ENCODE results near the gene DNMT3B. TPM values are rescaled to one million over a fixed set of nuclear protein-coding genes. Genes with fewer than 3 reads are reported as not detected.

DNMT3B gene
- total RNA-seq, 1 donor from 2014 or later = 0.75 TPM

DNA sequence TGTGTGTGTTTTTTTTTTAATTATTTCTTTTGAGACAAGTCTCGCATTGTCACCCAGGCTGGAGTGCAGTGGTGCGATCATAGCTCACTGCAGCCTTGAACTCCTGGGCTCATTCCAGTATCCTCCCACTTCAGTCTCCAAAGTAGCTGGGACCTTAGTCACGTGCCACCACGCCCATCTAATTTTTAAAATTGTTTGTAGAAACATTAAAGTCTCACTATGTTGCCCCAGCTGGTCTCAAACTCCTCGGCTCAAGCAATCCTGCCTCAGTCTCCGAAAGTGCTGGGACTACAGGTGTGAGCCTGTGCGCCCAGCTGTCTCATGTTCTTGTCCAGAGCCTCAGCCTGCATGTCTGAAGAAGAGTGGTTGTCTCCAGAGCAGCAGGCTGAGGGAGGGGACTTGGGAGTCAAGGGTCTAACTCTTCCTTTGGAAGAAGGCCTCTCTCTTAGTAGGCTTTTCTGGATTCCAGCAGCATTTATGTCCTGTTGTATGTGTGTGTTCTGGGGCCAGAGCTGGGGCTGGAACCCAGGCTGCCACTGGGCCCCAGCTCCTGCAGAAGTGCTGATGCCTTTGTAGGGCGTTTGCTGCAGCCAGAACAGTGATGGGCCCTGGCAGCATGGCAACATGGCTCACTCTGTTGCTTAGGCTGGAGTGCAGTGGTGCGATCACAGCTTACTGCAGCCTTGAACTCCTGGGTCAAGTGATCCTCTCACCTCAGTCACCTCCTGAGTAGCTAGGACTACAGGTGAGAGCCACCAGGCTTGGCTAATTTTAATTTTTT is 5.4 kb downstream of the DNMT3B start:
- no peak overlapping the region for H3K27ac ChIP-seq
- no peaks in the 10 kb centered on the region for H3K27me3 ChIP-seq
- TF ChIP-seq, protein P1, sequence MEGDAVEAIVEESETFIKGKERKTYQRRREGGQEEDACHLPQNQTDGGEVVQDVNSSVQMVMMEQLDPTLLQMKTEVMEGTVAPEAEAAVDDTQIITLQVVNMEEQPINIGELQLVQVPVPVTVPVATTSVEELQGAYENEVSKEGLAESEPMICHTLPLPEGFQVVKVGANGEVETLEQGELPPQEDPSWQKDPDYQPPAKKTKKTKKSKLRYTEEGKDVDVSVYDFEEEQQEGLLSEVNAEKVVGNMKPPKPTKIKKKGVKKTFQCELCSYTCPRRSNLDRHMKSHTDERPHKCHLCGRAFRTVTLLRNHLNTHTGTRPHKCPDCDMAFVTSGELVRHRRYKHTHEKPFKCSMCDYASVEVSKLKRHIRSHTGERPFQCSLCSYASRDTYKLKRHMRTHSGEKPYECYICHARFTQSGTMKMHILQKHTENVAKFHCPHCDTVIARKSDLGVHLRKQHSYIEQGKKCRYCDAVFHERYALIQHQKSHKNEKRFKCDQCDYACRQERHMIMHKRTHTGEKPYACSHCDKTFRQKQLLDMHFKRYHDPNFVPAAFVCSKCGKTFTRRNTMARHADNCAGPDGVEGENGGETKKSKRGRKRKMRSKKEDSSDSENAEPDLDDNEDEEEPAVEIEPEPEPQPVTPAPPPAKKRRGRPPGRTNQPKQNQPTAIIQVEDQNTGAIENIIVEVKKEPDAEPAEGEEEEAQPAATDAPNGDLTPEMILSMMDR (IDR thresholded peaks at IDR 0.05) = no peak
- H3K9me3 ChIP-seq = no peaks in the 10 kb centered on the region
- DNase-seq (ENCODE audit: low spot score in 2 of 2) = no peak
- no peaks in the 10 kb centered on the region for H3K36me3 ChIP-seq
- intact Hi-C loops (cut with DNase I) = no loop called here
- H3K4me3 ChIP-seq = no peak overlapping the region
- H3K4me1 ChIP-seq = peaks cover 5 to 8% of the 10 kb centered on the region in 2 donors

DNA sequence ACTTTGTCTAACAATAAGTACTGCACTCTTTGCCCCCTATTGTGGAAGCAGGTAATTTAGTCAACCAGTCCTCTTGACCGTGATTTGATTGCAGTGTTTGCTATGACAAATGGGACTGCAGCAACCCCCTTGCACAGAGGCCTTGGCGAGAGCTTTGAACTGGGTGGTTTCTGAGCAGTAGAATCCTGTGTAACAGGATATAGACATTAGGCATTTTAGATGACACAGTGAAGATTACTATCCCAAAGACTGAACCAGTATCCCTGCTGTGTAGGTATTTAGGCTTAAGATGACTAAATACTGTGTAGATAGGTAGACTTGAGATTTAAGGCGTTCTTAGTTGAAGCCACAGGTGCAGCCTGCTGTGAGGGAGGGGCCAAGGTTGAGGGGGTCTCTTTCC is 9.9 kb downstream of the DNMT3B start:
- intact Hi-C loops (cut with DNase I) = no loop called here
- no peaks in the 10 kb centered on the region for H3K27me3 ChIP-seq
- no peaks in the 10 kb centered on the region for H3K4me1 ChIP-seq
- H3K27ac ChIP-seq = no peak overlapping the region
- no peak overlapping the region for H3K4me3 ChIP-seq
- H3K36me3 ChIP-seq = no peaks in the 10 kb centered on the region
- H3K9me3 ChIP-seq = no peaks in the 10 kb centered on the region
- no peak for DNase-seq (ENCODE audit: low spot score in 2 of 2)
- TF ChIP-seq, protein P1 (IDR thresholded peaks at IDR 0.05) = no peak

DNA sequence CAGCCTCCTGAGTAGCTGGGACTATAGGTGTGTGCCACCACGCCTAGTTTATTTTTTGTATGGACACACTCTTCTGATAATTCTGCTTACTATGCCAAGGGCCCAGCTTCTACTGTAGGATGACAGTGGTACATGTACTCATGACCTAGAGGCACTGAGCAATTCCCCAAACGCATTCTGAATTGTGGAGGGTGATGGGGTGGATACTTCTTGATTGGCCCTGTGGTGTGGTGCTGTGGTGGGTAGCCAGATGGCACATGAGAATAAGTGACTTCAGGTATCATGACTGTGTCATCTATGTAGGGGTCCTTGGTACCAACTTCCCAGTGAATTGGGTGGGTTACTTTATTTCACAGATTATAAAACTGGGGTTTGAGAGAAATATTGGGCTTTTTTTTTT is 11.0 kb downstream of the DNMT3B start:
- no peaks in the 10 kb centered on the region for H3K4me1 ChIP-seq
- no peak overlapping the region for H3K27ac ChIP-seq
- intact Hi-C loops (cut with DNase I) = no loop called here
- no peak for DNase-seq (ENCODE audit: low spot score in 2 of 2)
- H3K27me3 ChIP-seq = no peaks in the 10 kb centered on the region
- no peak overlapping the region for H3K4me3 ChIP-seq
- H3K9me3 ChIP-seq = no peaks in the 10 kb centered on the region
- no peaks in the 10 kb centered on the region for H3K36me3 ChIP-seq
- TF ChIP-seq, protein P1 (IDR thresholded peaks at IDR 0.05) = no peak

DNA sequence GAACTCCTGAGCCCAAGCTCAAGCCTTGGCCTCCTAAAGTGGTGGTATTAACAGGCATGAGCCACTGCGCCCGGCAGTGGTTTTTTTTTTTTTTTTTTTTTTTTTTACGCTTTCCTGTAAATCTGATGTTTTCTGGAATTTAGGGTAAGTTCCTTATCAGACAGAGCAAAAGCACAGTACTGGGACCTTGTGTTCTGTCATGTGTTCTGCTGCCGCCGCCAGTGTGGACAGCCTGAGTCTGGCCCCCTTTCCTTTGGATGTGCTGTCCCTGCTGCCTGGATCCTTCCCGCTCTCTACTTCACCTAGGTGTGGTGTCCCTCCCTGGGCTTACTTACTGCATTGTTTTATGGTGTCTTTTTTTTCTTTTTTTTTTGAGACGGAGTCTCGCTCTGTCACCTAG is 11.7 kb downstream of the DNMT3B start:
- no peak for DNase-seq (ENCODE audit: low spot score in 2 of 2)
- H3K4me1 ChIP-seq = no peaks in the 10 kb centered on the region
- TF ChIP-seq, protein P1 (IDR thresholded peaks at IDR 0.05) = no peak
- intact Hi-C loops (cut with DNase I) = no loop called here
- H3K9me3 ChIP-seq = no peaks in the 10 kb centered on the region
- H3K27me3 ChIP-seq = no peaks in the 10 kb centered on the region
- no peaks in the 10 kb centered on the region for H3K36me3 ChIP-seq
- H3K27ac ChIP-seq = no peak overlapping the region
- H3K4me3 ChIP-seq = no peak overlapping the region

DNA sequence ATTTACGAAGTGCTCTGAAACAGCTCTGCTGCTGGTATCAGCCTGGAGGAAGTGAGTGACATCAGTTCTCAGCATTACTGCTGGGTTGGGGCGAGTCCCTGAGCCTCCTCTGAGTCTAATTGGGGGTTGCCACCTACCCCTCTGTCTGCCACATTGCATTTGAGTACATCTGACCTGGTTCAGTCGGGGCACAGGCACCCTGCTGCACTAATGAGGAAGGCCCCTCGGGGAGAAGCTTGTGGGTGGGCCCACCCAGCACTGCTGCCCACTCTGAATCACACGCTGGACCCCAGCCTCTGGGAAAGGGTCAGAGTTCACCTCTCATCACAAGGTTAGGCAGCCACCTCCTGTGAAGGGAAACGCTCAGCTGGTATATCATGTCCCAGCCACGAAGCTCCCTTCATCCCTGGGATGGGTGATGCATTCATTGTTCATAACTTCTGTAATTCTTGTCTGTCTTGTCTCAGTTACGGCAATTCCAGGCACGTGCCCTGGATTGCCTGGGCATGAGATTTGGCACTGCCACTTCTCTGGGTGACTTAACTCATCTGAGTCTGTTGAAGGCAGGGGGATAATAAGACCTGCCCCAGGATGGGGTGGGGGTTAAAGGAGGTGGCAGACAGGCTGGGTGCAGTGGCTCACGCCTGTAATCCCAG is 13.3 kb downstream of the DNMT3B start:
- Histone ChIP-seq H3K4me1 (no peaks in the 10 kb centered on the region), H3K27ac (no peak overlapping the region), H3K9me3 (no peaks in the 10 kb centered on the region), H3K27me3 (no peaks in the 10 kb centered on the region), H3K36me3 (no peaks in the 10 kb centered on the region), H3K4me3 (no peak overlapping the region)
- no peak for DNase-seq (ENCODE audit: low spot score in 2 of 2)
- TF ChIP-seq, protein P1 (IDR thresholded peaks at IDR 0.05) = no peak
- intact Hi-C loops (cut with DNase I) = loop anchor here (5.0 kb wide), 2 partner anchors 98 to 253 kb away; no protein-coding TSS in a partner anchor

Measured in ascending aorta (tissue), 2 donors.